BLaER1 (cell line): ENCODE results near the gene KRTAP2-4.
"Not testable (repeated sequence)": the region's sequence is repeated elsewhere in the genome, so short reads cannot be mapped to it uniquely, and the experiment has no call there.

Source experiments
- H3K27ac ChIP-seq: shearing (Covaris generic); formaldehyde crosslinking; 2 replicates; pipeline ENCODE4 v1.8.1; 2022
- H3K27me3 ChIP-seq: shearing (Covaris generic); formaldehyde crosslinking; 2 replicates; pipeline ENCODE4 v1.8.1; 2022
- H3K36me3 ChIP-seq: shearing (Covaris generic); formaldehyde crosslinking; 2 replicates; pipeline ENCODE4 v1.8.1; 2022
- H3K4me1 ChIP-seq: shearing (Covaris generic); formaldehyde crosslinking; 2 replicates; pipeline ENCODE4 v1.8.1; 2022
- H3K4me2 ChIP-seq: shearing (Covaris generic); formaldehyde crosslinking; 2 replicates; pipeline ENCODE4 v1.8.1; 2022
- H3K4me3 ChIP-seq: shearing (Covaris generic); formaldehyde crosslinking; 2 replicates; pipeline ENCODE4 v1.8.1; 2022
- H3K9ac ChIP-seq: shearing (Covaris generic); formaldehyde crosslinking; 2 replicates; pipeline ENCODE4 v1.8.1; 2022
- H3K9me3 ChIP-seq: shearing (Covaris generic); formaldehyde crosslinking; 2 replicates; pipeline ENCODE4 v1.8.1; 2022
- H4K20me1 ChIP-seq: shearing (Covaris generic); formaldehyde crosslinking; 2 replicates; pipeline ENCODE4 v1.8.1; 2022
- Cebpa-rat ChIP-seq: shearing (Covaris generic); IDR thresholded peaks from 2 replicates; pipeline ENCODE4 v1.8.1; 2022

Gene KRTAP2-4

GRCh38 chr17:41054025-41054424, 11.7 kb downstream of the KRTAP2-4 start:
- peaks cover 6% of the 10 kb centered on the region; the same call in 1 of the 2 replicates for H3K9me3 ChIP-seq
- H3K27me3 ChIP-seq = no peaks in the 10 kb centered on the region
- no peak overlapping the region for H3K4me2 ChIP-seq
- H3K4me1 ChIP-seq = no peaks in the 10 kb centered on the region
- no peak overlapping the region for H3K9ac ChIP-seq
- no peak overlapping the region for H3K4me3 ChIP-seq
- no peaks in the 10 kb centered on the region for H4K20me1 ChIP-seq
- H3K27ac ChIP-seq = no peak overlapping the region
- no peak for TF ChIP-seq Cebpa-rat
- no peaks in the 10 kb centered on the region for H3K36me3 ChIP-seq

GRCh38 chr17:41052566-41052965, 13.1 kb downstream of the KRTAP2-4 start:
- H3K36me3 ChIP-seq = no peaks in the 10 kb centered on the region
- no peaks in the 10 kb centered on the region for H3K4me1 ChIP-seq
- H3K4me3 ChIP-seq = no peak overlapping the region
- H4K20me1 ChIP-seq = no peaks in the 10 kb centered on the region
- no peak overlapping the region for H3K9ac ChIP-seq
- no peaks in the 10 kb centered on the region for H3K27me3 ChIP-seq
- no peak overlapping the region for H3K27ac ChIP-seq
- TF ChIP-seq Cebpa-rat = no peak
- peaks cover 4% of the 10 kb centered on the region; the same call in 1 of the 2 replicates for H3K9me3 ChIP-seq
- no peak overlapping the region for H3K4me2 ChIP-seq

GRCh38 chr17:41049110-41049509, 16.6 kb downstream of the KRTAP2-4 start:
- Histone ChIP-seq H3K36me3 (no peaks in the 10 kb centered on the region), H4K20me1 (no peaks in the 10 kb centered on the region), H3K27me3 (no peaks in the 10 kb centered on the region), H3K9ac (no peak overlapping the region), H3K4me3 (no peak overlapping the region), H3K9me3 (no peaks in the 10 kb centered on the region; the same call in 1 of the 2 replicates), H3K27ac (no peak overlapping the region), H3K4me2 (no peak overlapping the region), H3K4me1 (no peaks in the 10 kb centered on the region)
- no peak for TF ChIP-seq Cebpa-rat

GRCh38 chr17:41048441-41048840, 17.2 kb downstream of the KRTAP2-4 start:
- Histone ChIP-seq H4K20me1 (no peaks in the 10 kb centered on the region), H3K36me3 (no peaks in the 10 kb centered on the region), H3K4me3 (no peak overlapping the region), H3K9ac (no peak overlapping the region), H3K4me1 (no peaks in the 10 kb centered on the region), H3K9me3 (peaks cover 4% of the 10 kb centered on the region; the same call in 1 of the 2 replicates), H3K27ac (no peak overlapping the region), H3K4me2 (no peak overlapping the region), H3K27me3 (no peaks in the 10 kb centered on the region)
- TF ChIP-seq Cebpa-rat = no peak

- not testable (repeated sequence) for H3K9me3 ChIP-seq, H3K36me3 ChIP-seq, H3K27me3 ChIP-seq, H3K4me1 ChIP-seq, H4K20me1 ChIP-seq, H3K4me3 ChIP-seq, H3K9ac ChIP-seq, H3K27ac ChIP-seq, H3K4me2 ChIP-seq
These were observed 18.8 kb downstream of the KRTAP2-4 start, which contains the start of gene KRTAP2-1 for GRCh38 chr17:41046735-41047465. Gene KRTAP2-1, minus strand, starts transcription at chr17:41047316. Its CDS starts 49 bp downstream, at chr17:41047267.

- Histone ChIP-seq H3K27me3 (no peaks in the 10 kb centered on the region), H3K4me2 (no peak overlapping the region), H3K9me3 (peaks cover 9% of the 10 kb centered on the region; the same call in 1 of the 2 replicates), H3K36me3 (no peaks in the 10 kb centered on the region), H3K4me3 (no peak overlapping the region), H3K9ac (no peak overlapping the region), H4K20me1 (no peaks in the 10 kb centered on the region), H3K4me1 (no peaks in the 10 kb centered on the region), H3K27ac (no peak overlapping the region)
- no peak for TF ChIP-seq Cebpa-rat
These were observed 22.7 kb downstream of the KRTAP2-4 start for GRCh38 chr17:41042953-41043352.

- not testable (repeated sequence) for H3K27me3 ChIP-seq, H3K36me3 ChIP-seq, H3K4me3 ChIP-seq, H3K27ac ChIP-seq, H4K20me1 ChIP-seq, H3K4me2 ChIP-seq, H3K9me3 ChIP-seq, H3K4me1 ChIP-seq, H3K9ac ChIP-seq
These were observed 24.7 kb downstream of the KRTAP2-4 start, which contains the start of gene KRTAP1-1 for GRCh38 chr17:41040783-41041571. Gene KRTAP1-1, minus strand, starts transcription at chr17:41041450. Its CDS starts 53 bp downstream, at chr17:41041397.

GRCh38 chr17:41037853-41038350, 27.8 kb downstream of the KRTAP2-4 start:
- TF ChIP-seq Cebpa-rat = no peak
- Histone ChIP-seq H3K4me2 (no peak overlapping the region), H3K27me3 (no peaks in the 10 kb centered on the region), H3K4me3 (no peak overlapping the region), H3K9ac (no peak overlapping the region), H4K20me1 (no peaks in the 10 kb centered on the region), H3K36me3 (no peaks in the 10 kb centered on the region), H3K27ac (no peak overlapping the region), H3K9me3 (peaks cover 2% of the 10 kb centered on the region; the same call in 1 of the 2 replicates), H3K4me1 (no peaks in the 10 kb centered on the region)

- not testable (repeated sequence) for H3K9me3 ChIP-seq, H3K4me1 ChIP-seq, H3K27ac ChIP-seq, H3K4me3 ChIP-seq, H3K36me3 ChIP-seq, H3K9ac ChIP-seq, H3K4me2 ChIP-seq, H4K20me1 ChIP-seq, H3K27me3 ChIP-seq
These were observed 31.2 kb downstream of the KRTAP2-4 start, which contains the start of gene KRTAP1-3 for GRCh38 chr17:41034346-41034935. Gene KRTAP1-3, minus strand, starts transcription at chr17:41034874. Its CDS starts 53 bp downstream, at chr17:41034821.
